Activated CD4-positive, alpha-beta T cell treated with anti-CD3 and anti-CD28 coated beads, Interleukin-10, Interleukin-2, amounts not matched to agents 100 ng/mL and 50 ng/mL, durations not matched to agents 16 hours and 8 hours (primary cell): ENCODE results near the gene OPCML.

Experiments used
- DNase-seq: peaks from one replicate; pipeline ENCODE4 v3.0.0-alpha.2; 2020

The OPCML gene

DNA sequence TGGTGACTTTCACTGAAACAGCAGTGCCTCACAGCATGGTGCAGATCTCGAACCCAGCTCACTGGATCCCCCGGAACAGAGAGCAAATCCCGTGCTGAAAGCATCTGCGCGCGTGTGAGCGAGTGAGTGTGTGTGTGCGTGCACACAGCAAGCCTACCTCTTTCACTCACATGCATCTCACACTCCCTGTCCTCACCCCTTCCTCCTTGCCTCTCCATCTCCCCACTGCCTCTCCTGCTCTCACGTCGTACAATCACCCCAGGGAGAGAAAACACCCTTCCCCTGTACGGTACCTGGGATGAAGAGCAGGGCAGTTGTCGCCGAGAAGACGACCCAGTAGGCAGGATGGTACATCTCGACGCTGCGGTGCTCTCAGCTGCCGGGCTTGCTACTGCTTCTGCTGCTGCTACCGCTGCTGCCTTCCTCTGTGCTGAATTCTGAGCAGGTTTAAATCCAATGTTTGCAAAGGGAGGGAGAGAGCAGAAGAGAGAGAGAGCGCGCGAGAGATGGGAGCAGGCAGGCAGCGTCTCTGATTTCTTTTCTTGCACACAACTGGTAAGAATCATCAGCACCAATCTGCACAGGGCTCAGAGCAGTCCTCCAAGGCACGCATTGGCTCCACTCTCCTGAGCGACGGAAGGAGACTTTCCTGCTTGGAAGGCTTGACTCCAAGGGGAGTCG, at the start of gene OPCML:
Gene OPCML, minus strand, starts transcription at position 531 of the 681 bp plus-strand sequence.
- no peak for DNase-seq

DNA sequence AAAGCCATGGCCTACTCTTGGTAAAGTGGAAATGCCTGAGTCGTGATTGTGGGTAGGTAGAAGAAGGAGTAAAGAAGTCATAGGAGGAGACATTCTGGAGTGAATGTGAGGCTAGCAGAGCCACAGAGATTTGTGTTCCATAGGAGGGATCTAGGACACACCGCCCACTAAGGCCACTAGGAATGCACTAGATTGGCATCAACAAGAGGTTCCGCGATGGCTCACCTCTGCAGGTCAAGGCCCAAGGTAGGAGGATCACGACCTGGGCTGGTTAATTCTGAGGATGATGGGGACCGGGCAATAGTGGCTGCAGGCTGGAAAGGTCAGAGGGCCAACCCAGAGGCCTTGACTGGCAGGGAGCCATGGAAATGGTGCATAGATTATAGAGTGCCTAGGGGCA, 48.8 kb upstream of the OPCML start:
- no peak for DNase-seq

DNA sequence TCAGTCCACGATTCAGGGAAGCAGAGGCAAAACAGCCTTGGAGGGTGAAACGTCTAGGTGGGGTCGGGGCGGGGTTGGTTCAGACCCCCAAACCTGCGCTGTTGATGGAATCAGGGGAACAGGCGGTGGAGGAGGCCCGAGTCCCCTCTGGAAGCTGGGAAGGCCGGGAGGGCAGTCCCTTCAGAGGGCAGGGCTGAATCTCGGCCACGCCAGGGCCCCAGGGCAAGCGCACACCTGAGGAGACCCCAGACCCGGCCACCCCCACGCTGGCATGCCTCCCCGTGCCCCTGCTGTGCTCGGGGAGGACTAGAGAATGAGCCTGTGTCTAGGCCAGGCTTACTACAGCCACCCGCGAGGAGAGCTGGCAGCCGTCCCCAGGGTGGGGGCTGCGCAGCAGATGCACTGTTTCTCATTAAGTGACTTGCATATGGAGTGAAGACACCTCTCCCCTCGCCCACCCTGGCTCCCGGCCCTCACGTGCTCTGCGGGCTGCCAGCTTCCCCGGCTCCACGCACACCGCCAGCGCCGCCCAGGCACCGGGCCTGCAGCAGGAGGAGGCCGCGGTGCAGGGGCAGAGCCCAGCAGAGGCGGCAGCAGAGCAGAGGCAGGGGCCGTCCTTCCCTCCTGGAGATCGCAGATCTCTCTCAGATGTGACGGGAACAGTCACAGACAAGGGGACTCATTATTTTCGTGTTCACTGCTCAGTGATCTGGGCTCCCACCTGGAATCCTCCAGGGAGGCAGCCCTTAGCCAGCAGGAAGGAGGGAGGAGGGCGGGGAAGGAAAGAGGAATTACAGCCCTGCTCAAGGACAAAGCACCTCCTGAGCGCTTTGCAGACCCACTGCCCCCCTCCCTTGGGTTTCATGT, 47.1 kb upstream of the OPCML start:
- no peak for DNase-seq

DNA sequence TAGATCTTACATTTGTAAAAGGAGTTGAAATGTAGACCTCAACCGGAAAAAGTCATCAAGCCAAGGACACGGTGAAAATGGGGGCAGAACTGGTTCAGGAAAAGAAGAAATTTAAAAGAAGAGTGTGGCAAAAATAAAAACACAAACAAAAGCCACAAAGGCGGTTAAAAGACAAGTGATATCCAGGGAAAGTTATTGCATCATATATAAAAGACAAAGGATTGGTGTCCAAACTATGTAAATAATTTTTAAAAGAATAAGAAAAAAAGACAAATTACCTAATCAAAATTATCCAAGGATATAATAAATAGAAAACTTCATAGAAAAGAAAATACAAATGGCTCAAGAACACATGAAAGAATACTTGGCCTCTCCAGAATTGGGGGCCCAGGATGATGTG, 45.1 kb upstream of the OPCML start:
- no peak for DNase-seq

DNA sequence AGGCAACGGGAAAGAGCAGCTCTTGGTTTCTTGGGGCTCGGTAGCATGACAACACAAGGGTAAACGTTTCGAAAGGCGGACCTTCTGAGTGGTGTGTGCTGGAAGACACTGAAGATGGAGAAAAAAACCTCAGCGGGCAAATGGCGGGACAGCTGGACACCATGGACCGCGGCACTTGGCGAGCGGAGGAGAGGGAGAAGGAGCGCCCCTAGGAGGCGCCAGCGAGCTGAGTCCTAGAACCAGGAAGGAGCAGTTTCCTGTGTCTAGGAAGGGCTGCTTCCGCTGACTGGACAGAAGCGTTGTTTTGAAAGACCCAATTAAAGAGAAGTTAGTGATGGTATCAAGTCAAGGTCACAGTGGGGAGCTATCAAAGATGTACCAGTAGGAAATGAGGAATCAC, 44.0 kb upstream of the OPCML start:
- DNase-seq, result peak; percentile 1

DNA sequence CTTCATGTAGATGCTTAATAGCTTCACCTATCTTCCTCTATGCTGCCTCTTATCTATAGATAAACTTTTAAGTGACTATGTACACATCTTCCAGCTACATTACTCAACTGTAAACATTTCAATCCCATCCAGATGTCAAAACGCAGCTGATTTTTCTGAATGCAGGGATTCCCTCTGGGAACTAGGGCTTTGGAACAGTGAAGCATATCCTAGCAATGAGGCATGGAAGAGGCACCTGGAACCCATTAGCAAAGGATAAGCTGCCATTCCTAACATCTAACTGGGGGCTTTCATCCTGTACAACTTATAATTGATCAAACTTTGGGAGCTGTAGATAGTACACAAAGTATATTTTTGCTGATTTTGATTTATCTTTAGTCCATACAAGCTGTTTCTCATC, 40.8 kb upstream of the OPCML start:
- DNase-seq, result no peak

DNA sequence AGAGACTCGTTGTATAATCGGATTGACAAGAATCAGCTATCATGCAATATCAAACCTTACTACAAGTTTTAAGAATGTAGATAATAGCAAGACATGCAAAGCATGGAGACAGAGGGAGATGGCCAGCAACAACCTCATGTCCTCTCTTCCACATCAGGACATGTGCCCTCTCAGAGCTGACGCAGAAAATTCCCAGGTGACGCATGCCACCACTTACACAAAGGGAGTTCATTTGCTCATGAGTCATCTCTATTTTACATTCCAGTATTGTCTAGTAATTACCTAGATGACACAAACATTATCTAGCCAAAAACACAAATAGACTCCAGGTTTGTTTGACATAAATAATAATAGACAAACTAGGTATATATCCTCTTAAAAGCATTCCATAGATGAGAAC, 38.1 kb upstream of the OPCML start:
- no peak for DNase-seq

DNA sequence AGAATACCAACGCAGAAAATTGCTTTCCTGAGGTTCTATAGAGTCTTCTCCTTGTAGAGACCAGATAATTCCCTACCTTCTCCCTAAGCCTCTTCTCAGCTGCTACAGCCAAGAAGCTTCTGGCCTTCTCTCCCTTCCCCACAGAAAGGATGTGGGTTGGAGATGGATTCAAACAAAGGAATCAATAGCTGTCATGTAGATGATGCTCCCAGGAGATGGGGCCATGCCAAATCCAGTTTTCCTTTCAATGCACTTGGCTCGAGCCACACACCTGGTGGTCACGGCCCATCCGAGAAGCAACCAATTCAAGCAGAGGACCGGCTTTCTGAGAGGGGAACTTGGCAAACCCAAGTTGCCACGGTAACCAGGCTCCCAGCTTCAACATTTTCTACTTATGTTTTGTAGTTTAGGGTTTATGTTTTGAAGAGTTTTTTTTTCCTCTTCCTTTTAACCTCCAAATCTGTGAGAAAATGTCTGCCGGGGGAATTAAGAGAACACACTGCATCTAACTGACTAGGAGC, 31.3 kb upstream of the OPCML start:
- no peak for DNase-seq

DNA sequence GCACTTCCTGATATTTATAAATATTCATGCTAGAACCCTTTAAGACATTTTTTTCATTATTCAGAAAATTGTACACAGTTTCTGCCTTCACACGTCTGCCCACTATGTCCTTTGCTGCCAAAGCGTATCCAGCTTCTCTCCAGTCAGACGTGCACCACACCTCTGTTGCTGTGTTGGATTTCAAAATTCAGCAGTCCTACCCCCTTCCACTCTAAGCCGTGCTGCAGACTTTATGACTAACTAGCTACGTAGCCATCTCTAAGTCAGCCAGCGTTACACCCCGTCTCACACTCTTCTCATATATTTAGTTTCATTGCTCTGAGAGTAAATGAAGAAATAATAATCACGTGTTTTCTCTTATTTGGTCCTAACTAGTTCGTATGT, 28.2 kb upstream of the OPCML start:
- DNase-seq, result no peak

DNA sequence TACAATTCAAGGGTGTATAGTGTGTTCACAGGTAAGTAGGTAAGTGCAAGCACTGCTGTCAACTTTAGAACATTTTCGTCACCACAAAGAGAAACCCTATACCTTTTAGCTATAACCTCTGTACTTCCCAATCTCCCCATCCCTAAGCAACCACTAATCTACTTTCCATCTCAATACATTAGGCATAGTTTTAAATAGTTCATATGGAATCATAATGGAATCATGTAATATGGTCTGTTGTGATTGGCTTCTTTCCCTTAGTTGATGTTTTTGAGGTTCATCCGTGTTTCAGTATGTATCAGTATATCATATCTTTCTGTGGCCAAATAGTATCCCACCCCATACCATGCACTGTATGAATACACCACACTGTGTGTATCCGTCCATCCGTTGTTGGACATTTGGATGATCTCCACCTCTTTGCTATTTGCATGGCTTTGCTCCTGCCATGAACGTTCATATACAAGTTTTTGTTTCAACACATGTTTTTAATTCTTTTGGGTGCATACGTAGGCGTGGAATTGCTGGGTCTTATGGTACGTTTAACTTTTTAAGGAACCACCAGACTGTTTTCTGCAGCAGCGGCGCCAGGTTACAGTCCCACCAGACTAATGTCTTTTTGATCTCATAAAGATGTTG, 27.7 kb upstream of the OPCML start:
- no peak for DNase-seq

DNA sequence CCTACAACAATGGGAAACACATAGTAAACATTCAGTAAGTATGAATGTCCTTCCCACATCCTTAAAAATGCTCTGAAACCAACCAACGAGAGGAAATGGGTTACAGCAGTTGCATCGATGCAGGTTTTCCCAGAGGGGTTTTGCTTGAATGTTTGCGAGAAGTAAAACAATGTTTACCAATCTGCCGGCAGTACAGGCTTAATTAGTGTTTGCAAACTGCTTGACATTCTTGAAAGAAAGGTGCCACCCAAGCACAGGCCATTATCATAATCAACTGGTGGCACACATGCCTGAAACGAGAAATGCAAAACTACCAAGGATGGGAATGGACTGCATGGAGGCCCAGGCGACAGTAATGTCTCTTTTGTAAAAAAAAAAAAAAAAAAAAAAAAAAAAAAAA, 27.1 kb upstream of the OPCML start:
- no peak for DNase-seq

DNA sequence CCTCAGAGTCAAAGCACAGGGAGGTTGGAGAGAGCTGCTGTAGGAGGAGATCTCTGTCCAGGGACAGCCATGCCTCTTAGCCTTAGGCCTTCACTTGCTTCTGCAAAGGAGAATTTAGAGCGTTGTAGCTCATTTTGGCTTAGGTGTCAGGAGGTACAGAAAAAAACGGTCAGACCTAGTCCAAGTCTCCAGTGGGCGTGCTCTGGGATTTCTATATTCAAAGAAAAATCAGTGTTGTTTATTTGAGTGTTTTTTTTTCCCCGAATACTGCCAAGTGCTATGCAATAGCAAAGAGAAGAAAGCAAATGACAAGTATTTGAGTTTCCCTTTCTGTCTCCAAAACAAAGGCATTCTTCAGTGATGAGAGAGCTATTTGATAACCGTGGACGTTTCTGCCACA, 22.7 kb upstream of the OPCML start:
- DNase-seq, result no peak

DNA sequence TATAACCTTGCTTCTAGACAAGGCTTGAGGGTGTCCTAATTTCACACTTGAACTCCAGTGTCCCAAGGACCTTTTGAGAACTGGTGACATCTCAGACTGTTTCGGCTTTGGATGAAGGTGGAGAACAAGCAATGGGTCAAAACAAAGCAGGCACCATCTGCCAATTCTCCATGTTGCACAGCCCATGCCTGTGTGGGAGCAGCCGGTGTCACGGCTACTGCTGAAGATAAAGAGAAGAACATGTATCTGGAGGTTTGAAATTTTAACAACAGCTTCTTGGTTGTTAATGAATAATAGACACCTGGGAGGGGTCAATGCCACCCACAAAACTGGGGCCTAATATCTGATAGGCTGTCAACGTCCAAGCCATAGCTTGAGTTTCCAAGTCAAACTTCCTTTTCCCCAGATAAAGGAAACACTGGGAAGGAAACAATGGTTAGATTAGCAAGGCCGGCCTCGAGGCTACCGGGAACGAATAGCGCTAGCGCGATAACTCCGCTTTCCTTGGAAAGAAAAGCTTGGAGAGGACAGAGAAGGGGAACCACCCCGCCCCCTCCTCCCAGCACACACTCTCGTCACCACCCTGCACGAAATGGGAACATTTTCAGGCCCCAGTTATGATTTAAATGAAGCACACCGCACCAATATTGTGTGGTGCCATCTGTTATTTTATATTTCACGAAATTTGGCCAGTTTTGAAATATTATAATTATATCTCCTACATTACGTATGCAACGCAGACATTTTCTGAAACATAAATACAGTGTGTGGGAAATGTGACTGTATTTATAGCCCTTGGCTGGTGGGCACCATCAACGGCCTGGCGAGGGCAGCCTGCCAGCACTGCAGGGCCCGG, 21.8 kb upstream of the OPCML start:
- DNase-seq, result no peak

DNA sequence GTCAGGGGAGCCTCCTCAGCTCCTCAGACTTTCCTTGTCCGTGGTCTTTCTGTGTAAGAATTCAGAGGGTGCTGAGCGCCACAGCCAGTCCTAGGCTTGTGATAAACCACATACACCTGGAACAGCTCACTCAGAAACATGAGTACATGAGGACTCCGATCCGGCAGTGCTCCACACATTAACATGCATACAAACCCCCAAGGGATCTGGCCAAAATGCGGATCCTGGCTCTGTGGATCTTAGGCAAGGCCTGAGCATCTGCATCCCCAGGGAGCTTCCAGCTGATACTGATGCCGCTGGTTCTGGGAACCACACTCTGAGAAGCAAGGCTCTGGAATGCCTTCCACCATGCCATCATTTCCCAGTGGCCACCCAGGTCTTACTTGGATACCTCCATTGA, 20.6 kb upstream of the OPCML start:
- no peak for DNase-seq

DNA sequence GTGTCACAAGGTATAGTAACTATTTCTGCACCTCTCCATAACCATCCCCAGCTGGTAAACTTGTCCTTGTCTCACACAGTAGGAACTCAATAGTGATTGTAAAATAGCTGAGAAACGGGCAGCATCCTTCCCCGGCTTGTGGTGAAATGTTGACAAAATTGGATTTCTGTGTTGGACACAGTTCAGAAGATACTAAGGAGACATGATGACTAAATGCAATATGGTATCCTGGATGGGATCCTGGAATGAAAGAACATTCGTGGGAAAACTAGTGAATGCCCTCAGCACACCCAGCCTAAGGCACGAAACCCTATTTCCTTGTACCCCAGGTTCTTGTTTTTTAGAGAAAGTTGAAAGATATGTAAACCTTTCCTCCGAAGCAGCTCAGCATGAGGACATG, 18.8 kb upstream of the OPCML start:
- DNase-seq, result no peak

DNA sequence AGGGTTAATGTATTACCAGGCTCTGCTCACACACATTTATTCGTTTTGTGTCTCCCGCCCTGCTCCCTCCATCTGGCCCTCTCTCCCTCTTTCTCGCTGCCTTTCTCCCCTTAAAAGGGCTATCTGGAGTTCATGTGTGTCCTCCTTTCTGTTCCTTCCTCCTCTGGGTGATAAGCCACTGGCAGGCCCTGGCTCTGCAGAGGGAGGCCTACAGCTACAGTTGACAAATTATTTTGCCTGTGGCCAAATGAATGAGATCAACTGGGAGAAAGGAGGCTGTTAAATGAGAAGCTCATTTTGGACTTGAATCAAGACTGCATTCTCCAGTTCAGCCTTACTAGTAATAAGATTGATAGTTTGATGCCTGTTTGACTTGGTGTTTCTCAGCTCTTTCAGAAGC, 17.5 kb upstream of the OPCML start:
- no peak for DNase-seq

DNA sequence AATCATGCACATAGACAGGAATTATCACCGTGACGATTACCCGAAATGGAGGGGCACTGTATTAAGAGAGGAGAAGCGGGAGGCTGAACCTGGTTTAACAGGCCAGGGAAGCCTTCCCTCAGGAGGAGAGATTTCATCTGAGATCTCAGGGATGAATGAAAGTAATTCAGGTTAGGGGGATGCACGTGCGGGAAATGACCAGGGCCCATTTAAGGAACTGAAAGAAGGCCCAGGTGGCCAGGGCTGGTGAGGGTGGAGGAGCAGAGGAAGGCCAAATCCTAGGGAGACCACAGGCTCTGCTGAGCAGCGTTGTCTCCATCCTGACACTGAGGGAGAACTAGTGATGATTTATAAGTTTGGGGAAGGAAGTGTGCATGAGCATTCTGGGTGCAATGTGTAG, 16.3 kb upstream of the OPCML start:
- DNase-seq, result no peak

DNA sequence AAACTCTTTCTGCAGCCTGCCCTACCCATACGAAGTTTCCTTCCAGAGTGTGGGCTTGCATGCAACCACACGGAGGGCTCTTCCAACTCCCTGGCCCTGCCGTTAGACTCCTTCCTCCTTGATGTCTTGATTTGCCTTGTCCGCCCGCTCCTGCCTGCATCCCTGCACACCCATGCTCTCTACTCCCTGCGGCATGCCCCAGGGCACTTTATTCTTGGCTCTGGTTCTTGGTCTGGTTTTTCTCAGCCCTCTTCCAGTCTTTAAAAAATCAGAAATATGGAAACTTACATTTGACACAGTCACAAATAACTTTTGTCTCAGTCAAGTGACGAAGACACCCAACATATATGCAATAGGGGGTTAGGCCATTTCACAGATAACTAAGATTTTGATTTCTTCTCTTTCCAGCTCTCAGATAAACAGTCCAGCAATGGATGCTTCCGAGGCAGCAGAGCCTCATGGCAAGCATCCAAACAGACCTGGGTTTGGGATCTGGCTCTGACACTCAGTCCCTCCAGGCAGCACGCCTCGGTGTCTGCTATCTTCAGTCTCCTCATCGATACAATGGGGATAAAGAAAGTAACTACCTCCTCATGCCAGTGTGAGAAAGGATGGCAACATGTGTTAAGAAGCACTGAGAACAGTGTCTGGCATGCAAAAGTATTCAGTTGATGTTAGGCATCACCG, 15.7 kb upstream of the OPCML start:
- DNase-seq, result no peak

DNA sequence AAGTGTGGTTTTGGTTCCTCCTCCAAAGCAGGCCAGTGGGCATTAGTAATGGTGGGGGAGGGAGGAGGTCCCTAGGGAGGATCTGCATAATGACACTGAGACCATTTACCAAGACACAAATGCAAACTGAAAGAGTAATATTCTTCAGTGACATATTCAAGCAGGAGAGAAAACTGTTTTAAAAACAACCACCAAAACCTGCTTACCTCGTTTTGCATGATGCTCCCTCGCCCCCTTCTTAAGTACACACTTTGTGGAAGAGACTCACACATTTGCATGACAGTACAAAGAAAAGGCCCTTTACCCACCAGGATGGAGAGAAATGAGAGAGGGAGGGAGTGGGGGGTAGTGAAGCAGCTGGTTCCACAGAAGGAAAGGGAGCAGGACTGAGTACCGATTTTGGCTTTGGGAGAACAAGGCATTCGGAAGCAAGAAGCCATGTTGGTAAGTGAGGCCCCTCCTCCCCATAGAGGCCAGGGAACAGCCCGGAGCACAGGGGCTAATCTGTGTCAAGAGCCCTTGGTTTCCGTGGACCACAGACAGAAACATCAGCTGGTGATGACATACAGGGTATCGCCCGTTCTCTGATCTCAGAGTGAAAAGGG, 13.0 kb upstream of the OPCML start:
- DNase-seq, result no peak

DNA sequence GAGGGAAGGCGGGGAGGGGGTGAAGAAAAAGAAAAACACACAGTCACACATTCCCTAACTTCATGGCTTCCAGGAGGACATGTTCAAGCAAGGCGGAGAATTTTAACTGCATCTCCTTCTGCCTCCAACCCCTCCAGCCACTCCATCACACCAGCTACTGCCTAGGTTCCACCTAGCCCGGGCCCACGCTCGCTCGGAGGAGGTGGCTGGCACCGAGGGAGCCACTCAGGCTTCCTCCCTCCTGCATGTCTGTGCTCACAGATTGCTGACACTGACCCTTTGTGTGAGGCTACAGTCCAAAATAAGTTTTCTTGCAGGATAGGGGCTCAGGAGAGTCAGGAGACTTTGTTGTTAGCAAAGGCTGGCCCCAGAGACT, 9.4 kb upstream of the OPCML start:
- no peak for DNase-seq

DNA sequence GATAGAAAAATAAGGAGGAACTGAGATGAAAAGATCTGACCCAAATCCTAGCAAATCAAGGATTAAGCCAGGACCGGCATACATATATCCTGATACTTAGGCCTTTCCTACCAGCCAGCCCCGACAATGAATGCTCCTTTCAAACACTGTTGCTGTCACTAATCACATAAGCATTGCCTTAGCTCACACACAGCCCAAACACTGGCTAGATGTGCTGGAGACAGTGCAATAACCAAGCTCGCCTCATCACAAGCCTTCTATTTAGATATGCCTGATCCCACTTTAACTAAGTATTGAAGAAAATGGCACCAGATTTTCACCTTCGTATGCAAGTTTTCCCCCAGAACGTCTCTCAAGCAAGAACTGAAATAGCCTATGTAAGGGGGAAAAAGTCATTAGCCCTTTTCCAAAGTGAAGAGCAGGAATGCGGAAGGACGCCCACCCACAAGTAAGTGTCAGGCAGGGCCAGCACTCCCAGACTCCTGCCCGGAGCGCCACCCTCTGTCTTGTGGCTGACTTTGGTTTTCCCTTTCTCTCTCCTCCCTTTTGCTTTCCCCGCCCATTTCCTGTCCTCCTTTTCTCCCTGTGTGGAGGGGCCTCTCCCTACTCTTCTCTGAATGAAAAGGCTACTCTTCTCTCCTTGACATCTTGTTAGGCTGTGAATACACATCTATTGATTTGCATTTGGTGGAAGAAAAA, 8.9 kb upstream of the OPCML start:
- no peak for DNase-seq
